B cell (primary cell): ENCODE results near the gene COL1A1. TPM values are rescaled to one million over a fixed set of nuclear protein-coding genes. Genes with fewer than 3 reads are reported as not detected.

ENCODE experiments used
- ATAC-seq: fragments of 200-7000 bp; cut with Tn5 transposase; one replicate; pipeline ENCODE4 v1.10.0; 2021; ENCODE audit warnings: low read depth, mild to moderate bottlenecking, moderate number of reproducible peaks, moderate library complexity
- CTCF ChIA-PET: fragments of 350-600 bp; sonication (Branson Sonifier 250); formaldehyde crosslinking; loops from one replicate; lab custom pipeline; 2021; ENCODE audit warnings: antibody characterized with exemption, inconsistent platforms; lab: Charles Lee
- POLR2A ChIA-PET: fragments of 350-600 bp; sonication (Branson Sonifier 250); formaldehyde crosslinking; loops from one replicate; lab custom pipeline; 2021; ENCODE audit warnings: antibody characterized with exemption; lab: Charles Lee
- DNase-seq: peaks from one replicate; pipeline ENCODE4 v3.0.0; 2013
- H2AFZ ChIP-seq: 2 replicates; pipeline ENCODE4 v1.6.1; 2012; ENCODE audit warnings: mild to moderate bottlenecking, low read depth, low read length; ENCODE audit not compliant: insufficient read depth, poor library complexity, severe bottlenecking
- H3K27ac ChIP-seq, 2 donors: 1 replicate in 1 of 2; 2 replicates in 1 of 2; pipeline ENCODE4 v1.5.1; 2012 to 2013; ENCODE audit warnings: low read length in 2 of 2, mild to moderate bottlenecking in 2 of 2, moderate library complexity in 1 of 2
- H3K27me3 ChIP-seq, 4 experiments: fragments of 200-600 bp in 1 of 4; sonication (generic) in 1 of 4; replicated peaks in 1 of 4; 1 replicate in 2 of 4; 2 replicates in 2 of 4; pipeline versions ENCODE4 v1.6.1 to v1.7.0; 2013 to 2016; ENCODE audit warnings: low read length in 3 of 4, mild to moderate bottlenecking in 2 of 4, mixed read lengths in 1 of 4, moderate library complexity in 1 of 4; ENCODE audit not compliant: insufficient read depth in 4 of 4, control insufficient read depth in 3 of 4; ENCODE audit errors: control extremely low read depth in 1 of 4
- H3K36me3 ChIP-seq, 2 experiments: replicated peaks in 1 of 2; 1 replicate in 1 of 2; 2 replicates in 1 of 2; pipeline versions ENCODE4 v1.6.1 to v1.7.1; 2013; ENCODE audit warnings: low read length in 1 of 2; ENCODE audit not compliant: insufficient read depth in 2 of 2, control insufficient read depth in 1 of 2; ENCODE audit errors: control extremely low read depth in 1 of 2, extremely low read depth in 1 of 2
- H3K4me1 ChIP-seq, 2 donors: fragments of 200-600 bp in 1 of 2; sonication (generic) in 1 of 2; 1 replicate in 1 of 2; 2 replicates in 1 of 2; pipeline versions ENCODE4 v1.5.1 to v1.6.1; 2013 to 2017; ENCODE audit warnings: low read length in 2 of 2; ENCODE audit not compliant: control insufficient read depth in 2 of 2, insufficient read depth in 2 of 2
- H3K4me2 ChIP-seq: replicated peaks from 2 replicates; pipeline ENCODE3; 2012; ENCODE audit warnings: mild to moderate bottlenecking, low read depth, low read length; ENCODE audit not compliant: poor library complexity, severe bottlenecking
- H3K4me3 ChIP-seq, 5 experiments: fragments of 200-600 bp in 1 of 5; sonication (generic) in 1 of 5; 1 replicate in 3 of 5; 2 replicates in 2 of 5; pipeline versions ENCODE4 v1.5.1 to v1.7.0; 2011 to 2016; ENCODE audit warnings: low read length in 4 of 5, mild to moderate bottlenecking in 4 of 5, low read depth in 2 of 5, control low read depth in 1 of 5, moderate library complexity in 1 of 5; ENCODE audit not compliant: insufficient read depth in 1 of 5; ENCODE audit errors: control extremely low read depth in 1 of 5, extremely low read depth in 1 of 5
- H3K79me2 ChIP-seq: fragments of 200-600 bp; sonication (generic); one replicate; pipeline ENCODE4 v1.6.0; 2016; ENCODE audit warnings: low read length; ENCODE audit not compliant: control insufficient read depth, insufficient read depth
- H3K9ac ChIP-seq: fragments of 200-600 bp; sonication (generic); 2 replicates; pipeline ENCODE4 v1.6.1; 2017; ENCODE audit warnings: mild to moderate bottlenecking, low read length, moderate library complexity
- H3K9me3 ChIP-seq, 3 donors: one replicate each; pipeline versions ENCODE4 v1.6.1 to v1.7.1; 2013; ENCODE audit warnings: low read length in 2 of 3; ENCODE audit not compliant: control insufficient read depth in 2 of 3, insufficient read depth in 1 of 3; ENCODE audit errors: control extremely low read depth in 1 of 3
- H4K20me1 ChIP-seq: 2 replicates; pipeline ENCODE4 v1.6.0; 2012; ENCODE audit warnings: mild to moderate bottlenecking, low read length; ENCODE audit not compliant: insufficient read depth, control insufficient read depth, poor library complexity, severe bottlenecking
- H3K27ac Mint-ChIP-seq: one replicate; pipeline ENCODE4 v1.8.0; 2021; ENCODE audit warnings: mixed read lengths
- H3K27me3 Mint-ChIP-seq: one replicate; pipeline ENCODE4 v1.8.0; 2021; ENCODE audit warnings: mixed read lengths
- H3K4me1 Mint-ChIP-seq: one replicate; pipeline ENCODE4 v1.8.0; 2021; ENCODE audit warnings: mixed read lengths
- H3K4me3 Mint-ChIP-seq: one replicate; pipeline ENCODE4 v1.8.0; 2021; ENCODE audit warnings: mixed read lengths
- H3K9me3 Mint-ChIP-seq: one replicate; pipeline ENCODE4 v1.8.0; 2022; ENCODE audit warnings: mixed read lengths; ENCODE audit not compliant: insufficient read depth
- CTCF ChIP-seq: fragments of 200-600 bp; IDR thresholded peaks from one replicate; pipeline ENCODE4 v1.8.0; 2022; ENCODE audit warnings: antibody characterized with exemption, mild to moderate bottlenecking
- EZH2 ChIP-seq: IDR thresholded peaks from 2 replicates; pipeline ENCODE4 v1.6.1; 2012; ENCODE audit warnings: borderline replicate concordance, low read depth, mild to moderate bottlenecking, moderate library complexity, low read length; ENCODE audit not compliant: insufficient read depth, poor library complexity, severe bottlenecking
- WGBS: methylation state at CpG from one replicate; pipeline ENCODE4 v1.1.5; 2013; ENCODE audit warnings: missing lambda C conversion rate; ENCODE audit not compliant: insufficient coverage; 5-methylcytosine and 5-hydroxymethylcytosine counted together
- intact Hi-C: fragments of 100-400 bp; cut with micrococcal nuclease; formaldehyde crosslinking; loops from one replicate; pipeline ENCODE4 v1.10.0; 2022
- polyA plus RNA-seq: library from polyadenylated mRNA; depleted of rRNA; stranded (reverse); fragments of >200 nt; gene quantifications from 2 replicates; pipeline ENCODE4 v1.2.3, GENCODE V29; 2012
- total RNA-seq, 2 donors: library from RNA; stranded (reverse); fragments of 120-200 nt in 1 of 2; gene quantifications; 1 replicate in 1 of 2; 2 replicates in 1 of 2; pipeline versions ENCODE4 v1.2.3 to v1.2.4, GENCODE V29; 2013 to 2022

COL1A1 gene
- total and polyA plus RNA-seq, 2 donors (not counting 1 experiment from before 2014, with no cell fraction given): 0.66 to 9.1 TPM

- peaks cover 45% of the 10 kb centered on the region for H3K27me3 Mint-ChIP-seq
- Histone ChIP-seq H3K9ac (no peak overlapping the region), H3K9me3 (peaks cover 0 to 3% (median 0%) of the 10 kb centered on the region in 3 donors), H3K36me3 (no peaks in the 10 kb centered on the region), H3K27me3 (peaks cover 0 to 27% (median 10%) of the 10 kb centered on the region in 4 experiments), H3K4me2 (no peak overlapping the region), H3K27ac (no peak overlapping the region), H2AFZ (no peak overlapping the region), H3K79me2 (no peaks in the 10 kb centered on the region), H3K4me1 (peaks cover 8% of the 10 kb centered on the region in 2 donors), H4K20me1 (no peaks in the 10 kb centered on the region), H3K4me3 (no peak overlapping the region)
- H3K4me1 Mint-ChIP-seq: peaks cover 12% of the 10 kb centered on the region
- no peak for TF ChIP-seq CTCF
- TF ChIP-seq EZH2: no peak
- DNase-seq (no peak), ATAC-seq (no peak)
- ChIA-PET POLR2A (no interaction called here), CTCF (interaction anchor here (6.9 kb wide), 1 partner anchor 8 kb away, joined by 65 read pairs; the partner anchor contains the start of gene COL1A1)
- H3K9me3 Mint-ChIP-seq: no peaks in the 10 kb centered on the region
- no peak overlapping the region for H3K4me3 Mint-ChIP-seq
- intact Hi-C loops: no loop called here
- H3K27ac Mint-ChIP-seq: no peak overlapping the region
- WGBS: 88% methylated on average over 13 of the region's 26 CpGs
Observed at GRCh38 chr17:50210240-50211225, 9.1 kb upstream of the COL1A1 start.
